Gastrocnemius medialis (tissue), 4 donors: ENCODE data around the gene ABTB1. TPM values are rescaled to one million over a fixed set of nuclear protein-coding genes. Genes with fewer than 3 reads are reported as not detected.
A peak's percentile ranks its signal among the peaks of the same experiment; 100 is the strongest.

Experiments
- ATAC-seq, 2 donors: fragments of 150-250 bp; one replicate each; pipeline ENCODE4 v1.9.1; 2016
- DNase-seq, 2 donors: peaks; one replicate each; pipeline ENCODE4 v3.0.0-alpha.2; 2019
- H3K27ac ChIP-seq, 4 donors: fragments of 200-600 bp; sonication (generic); 1 replicate in 1 of 4; 2 replicates in 3 of 4; pipeline ENCODE4 v1.5.1; 2016 to 2018; ENCODE audit warnings: mild to moderate bottlenecking in 2 of 4, moderate library complexity in 1 of 4
- H3K27me3 ChIP-seq, 3 donors: fragments of 200-600 bp; sonication (generic) in 2 of 3; 1 replicate in 1 of 3; 2 replicates in 2 of 3; pipeline versions ENCODE4 v1.5.1 to v1.6.0; 2016 to 2019; ENCODE audit warnings: mild to moderate bottlenecking in 1 of 3, moderate library complexity in 1 of 3
- H3K36me3 ChIP-seq, 2 donors: fragments of 200-600 bp; sonication (generic) in 1 of 2; one replicate each; pipeline ENCODE4 v1.5.1; 2017 to 2018
- H3K4me1 ChIP-seq, 2 donors: fragments of 200-600 bp; sonication (generic) in 1 of 2; one replicate each; pipeline ENCODE4 v1.5.1; 2016 to 2017; ENCODE audit warnings: mild to moderate bottlenecking in 2 of 2
- H3K4me3 ChIP-seq, 4 donors: fragments of 200-600 bp; sonication (generic) in 3 of 4; 1 replicate in 1 of 4; 2 replicates in 3 of 4; pipeline ENCODE4 v1.5.1; 2016 to 2019; ENCODE audit warnings: mild to moderate bottlenecking in 2 of 4
- H3K9me3 ChIP-seq, 3 donors: fragments of 200-600 bp; sonication (generic) in 2 of 3; 1 replicate in 1 of 3; 2 replicates in 2 of 3; pipeline ENCODE4 v1.5.1; 2016 to 2019
- POLR2A ChIP-seq, 2 donors: fragments of 450-650 bp; IDR thresholded peaks; one replicate each; pipeline ENCODE4 v1.6.1; 2017; ENCODE audit warnings: antibody characterized with exemption in 2 of 2, mild to moderate bottlenecking in 2 of 2, moderate library complexity in 2 of 2
- in situ Hi-C, 4 donors: fragments of 200-750 bp; cut with MboI; loops; one replicate each; pipeline versions ENCODE4 v1.15.0 to v1.8.0; 2017; ENCODE audit warnings: low sequenced_read_pairs in 4 of 4
- intact Hi-C: fragments of 100-400 bp; cut with DNase I; formaldehyde crosslinking; loops from one replicate; pipeline ENCODE4 v1.15.1; 2023; ENCODE audit warnings: low total_unique reads
- total RNA-seq, 4 donors: library from RNA; depleted of rRNA; stranded (reverse); fragments of >200 nt; gene quantifications; one replicate each; pipeline versions ENCODE4 v1.1.0 to v1.2.3, GENCODE V29; 2016
- TF ChIP-seq, protein P1 (sequence below), 5 experiments: fragments of 450-650 bp in 3 of 5; fragments of 200-600 bp in 2 of 5; sonication (generic) in 2 of 5; IDR thresholded peaks in 4 of 5; conservative IDR thresholded peaks in 1 of 5; 1 replicate in 4 of 5; 2 replicates in 1 of 5; pipeline ENCODE4 v1.5.1; 2016 to 2019; ENCODE audit warnings: antibody characterized with exemption in 5 of 5, mild to moderate bottlenecking in 3 of 5, moderate library complexity in 3 of 5

ABTB1 gene
- total RNA-seq, 4 donors from 2014 or later: 22.9 to 37.5 (median 30.1) TPM

DNA sequence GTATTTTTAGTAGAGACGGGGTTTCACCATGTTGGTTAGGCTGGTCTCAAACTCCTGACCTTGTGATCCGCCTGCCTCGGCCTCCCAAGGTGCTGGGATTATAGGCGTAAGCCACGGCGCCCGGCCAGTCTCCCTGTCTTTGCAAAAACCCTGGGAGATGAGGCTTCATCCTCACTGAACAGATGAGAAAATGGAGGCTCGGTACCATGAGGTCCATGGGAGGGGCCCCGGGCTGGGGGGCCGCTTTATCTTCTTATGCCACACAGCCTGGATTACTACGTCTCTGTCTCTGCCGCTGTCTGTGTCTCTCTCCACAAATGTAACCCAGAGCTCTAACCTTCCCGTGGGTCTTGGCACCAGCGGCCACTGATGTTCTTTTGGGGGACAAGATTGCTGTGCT lies 39.1 kb downstream of the ABTB1 start:
- H3K27ac ChIP-seq: peak overlapping the region in 3 of 4 donors; percentile 62 to 89 (median 71)
- intact Hi-C loops (no loop called here), in situ Hi-C loops (no loop called here)
- DNase-seq (peak in 1 of 2 donors; percentile 2), ATAC-seq (no peak)
- TF ChIP-seq, protein P1, sequence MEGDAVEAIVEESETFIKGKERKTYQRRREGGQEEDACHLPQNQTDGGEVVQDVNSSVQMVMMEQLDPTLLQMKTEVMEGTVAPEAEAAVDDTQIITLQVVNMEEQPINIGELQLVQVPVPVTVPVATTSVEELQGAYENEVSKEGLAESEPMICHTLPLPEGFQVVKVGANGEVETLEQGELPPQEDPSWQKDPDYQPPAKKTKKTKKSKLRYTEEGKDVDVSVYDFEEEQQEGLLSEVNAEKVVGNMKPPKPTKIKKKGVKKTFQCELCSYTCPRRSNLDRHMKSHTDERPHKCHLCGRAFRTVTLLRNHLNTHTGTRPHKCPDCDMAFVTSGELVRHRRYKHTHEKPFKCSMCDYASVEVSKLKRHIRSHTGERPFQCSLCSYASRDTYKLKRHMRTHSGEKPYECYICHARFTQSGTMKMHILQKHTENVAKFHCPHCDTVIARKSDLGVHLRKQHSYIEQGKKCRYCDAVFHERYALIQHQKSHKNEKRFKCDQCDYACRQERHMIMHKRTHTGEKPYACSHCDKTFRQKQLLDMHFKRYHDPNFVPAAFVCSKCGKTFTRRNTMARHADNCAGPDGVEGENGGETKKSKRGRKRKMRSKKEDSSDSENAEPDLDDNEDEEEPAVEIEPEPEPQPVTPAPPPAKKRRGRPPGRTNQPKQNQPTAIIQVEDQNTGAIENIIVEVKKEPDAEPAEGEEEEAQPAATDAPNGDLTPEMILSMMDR (IDR thresholded peaks at IDR 0.05 in 4 of 5, conservative IDR thresholded peaks at IDR 0.05 in 1 of 5): no peak
- TF ChIP-seq POLR2A (IDR thresholded peaks at IDR 0.05): no peak
- no peaks in the 10 kb centered on the region for H3K27me3 ChIP-seq
- H3K9me3 ChIP-seq: no peaks in the 10 kb centered on the region
- H3K4me1 ChIP-seq: peaks cover 36 to 78% of the 10 kb centered on the region in 2 donors
- no peak overlapping the region for H3K4me3 ChIP-seq
- no peaks in the 10 kb centered on the region for H3K36me3 ChIP-seq

DNA sequence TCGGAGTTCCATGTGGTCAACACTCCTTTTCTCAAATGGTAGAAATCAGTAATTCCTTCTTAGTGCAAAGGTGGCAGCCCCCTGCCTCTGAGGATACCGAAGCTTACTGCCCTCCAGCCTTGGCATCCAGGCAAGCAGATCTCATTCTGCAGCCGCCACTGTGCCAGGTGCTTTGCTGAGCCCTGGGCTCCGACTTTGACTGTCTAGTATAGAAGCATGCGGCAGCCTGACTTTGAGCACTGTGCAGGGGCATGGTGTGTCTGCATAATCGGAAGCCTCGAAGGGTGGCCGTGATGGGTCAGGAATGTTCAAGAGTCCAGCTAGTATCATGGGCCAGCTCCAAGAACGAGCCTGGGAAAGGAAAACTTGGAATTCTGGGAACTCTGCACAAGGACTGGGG lies 39.7 kb downstream of the ABTB1 start:
- Histone ChIP-seq H3K36me3 (no peaks in the 10 kb centered on the region), H3K4me1 (peaks cover 35 to 76% of the 10 kb centered on the region in 2 donors)

DNA sequence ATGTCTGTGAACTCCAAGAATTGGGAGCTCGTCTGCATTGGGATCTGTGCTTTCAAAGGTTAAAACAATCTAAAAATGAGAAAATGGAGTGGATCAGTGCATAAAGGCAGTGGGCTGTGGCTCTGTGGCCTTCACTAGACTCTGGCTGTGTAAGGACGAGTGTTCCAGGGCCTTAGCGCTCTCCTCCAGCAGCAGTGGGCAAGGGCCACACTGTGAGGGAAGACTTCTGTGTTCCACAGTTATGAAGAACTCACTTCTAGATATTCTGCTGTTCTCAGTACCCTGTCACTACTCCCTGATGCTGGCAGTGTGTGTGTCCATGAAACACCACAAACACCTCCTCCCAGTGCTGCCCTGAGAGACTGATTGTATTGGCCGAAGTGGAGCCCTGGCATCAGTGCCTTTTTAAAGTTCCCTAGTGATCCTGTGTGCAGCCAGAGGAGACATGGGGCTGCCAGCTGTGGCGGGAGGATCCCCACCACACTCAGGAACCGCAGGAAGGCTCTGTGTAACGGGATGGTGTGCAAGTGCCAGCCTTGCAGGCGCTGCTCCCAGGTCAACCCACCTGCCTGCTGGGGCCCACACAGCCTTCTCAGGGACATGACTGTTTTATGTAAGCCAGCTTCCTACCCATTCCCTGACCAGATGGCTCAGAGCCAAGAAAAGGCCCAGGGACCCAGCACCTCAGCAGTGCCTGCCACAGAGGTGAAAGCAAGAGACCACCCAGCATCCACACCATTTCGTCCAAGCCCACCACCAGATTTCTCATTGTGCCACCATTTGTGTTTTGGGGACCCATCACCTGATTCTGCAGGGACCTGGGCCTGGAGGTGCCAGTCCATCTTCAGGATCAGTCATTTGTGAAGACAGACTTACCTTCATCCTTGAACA lies 40.4 kb downstream of the ABTB1 start:
- DNase-seq (no peak), ATAC-seq (no peak)
- Histone ChIP-seq H3K9me3 (no peaks in the 10 kb centered on the region), H3K27me3 (no peaks in the 10 kb centered on the region), H3K36me3 (no peaks in the 10 kb centered on the region), H3K27ac (peak overlapping the region; percentile 20 to 89 (median 66)), H3K4me1 (peaks cover 32 to 78% of the 10 kb centered on the region in 2 donors), H3K4me3 (no peak overlapping the region)
- no peak for TF ChIP-seq POLR2A (IDR thresholded peaks at IDR 0.05)
- TF ChIP-seq, protein P1 (IDR thresholded peaks at IDR 0.05 in 4 of 5, conservative IDR thresholded peaks at IDR 0.05 in 1 of 5): no peak
- intact Hi-C loops (no loop called here), in situ Hi-C loops (no loop called here)

More for the DNA sequence above, 39.7 kb downstream of the ABTB1 start:
- Histone ChIP-seq H3K9me3 (no peaks in the 10 kb centered on the region), H3K4me3 (no peak overlapping the region), H3K27ac (peak overlapping the region; percentile 20 to 89 (median 66)), H3K27me3 (no peaks in the 10 kb centered on the region)
- intact Hi-C loops (no loop called here), in situ Hi-C loops (no loop called here)
- ATAC-seq (no peak), DNase-seq (no peak)
- TF ChIP-seq, protein P1 (IDR thresholded peaks at IDR 0.05 in 4 of 5, conservative IDR thresholded peaks at IDR 0.05 in 1 of 5): no peak
- TF ChIP-seq POLR2A (IDR thresholded peaks at IDR 0.05): no peak

DNA sequence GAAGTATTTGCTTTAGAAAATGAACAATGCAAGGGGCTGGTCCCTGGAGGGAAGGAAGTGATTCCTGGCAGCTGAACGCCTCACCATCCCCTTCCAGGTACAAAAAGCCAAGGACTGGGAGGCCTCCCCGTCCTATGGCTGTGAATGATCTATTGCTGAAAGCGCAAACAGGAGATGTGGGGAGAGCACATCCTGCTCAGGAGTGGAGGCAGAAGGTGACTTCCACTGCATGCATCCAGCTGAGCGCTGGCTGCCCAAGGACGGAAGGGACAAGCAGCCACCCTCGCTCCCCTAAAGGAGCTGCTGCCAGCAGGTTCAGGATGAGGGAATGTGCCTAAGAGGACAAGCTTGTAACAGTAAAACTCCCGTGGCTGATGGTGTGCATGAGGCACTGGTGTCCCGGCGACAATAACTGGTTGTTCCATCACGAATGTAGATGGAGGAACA lies 41.4 kb downstream of the ABTB1 start:
- intact Hi-C loops: no loop called here
- Histone ChIP-seq H3K9me3 (no peaks in the 10 kb centered on the region), H3K4me1 (peaks cover 32 to 76% of the 10 kb centered on the region in 2 donors), H3K27ac (peak overlapping the region in 3 of 4 donors; percentile 62 to 89 (median 71)), H3K27me3 (no peaks in the 10 kb centered on the region), H3K36me3 (peaks cover 0 to 5% of the 10 kb centered on the region in 2 donors), H3K4me3 (no peak overlapping the region)
- no peak for DNase-seq
- ATAC-seq: peak; percentile 27 to 31
- in situ Hi-C loops: no loop called here
- TF ChIP-seq, protein P1 (IDR thresholded peaks at IDR 0.05 in 4 of 5, conservative IDR thresholded peaks at IDR 0.05 in 1 of 5): no peak
- TF ChIP-seq POLR2A (IDR thresholded peaks at IDR 0.05): no peak
